Nephron (organoid): ENCODE data around the gene CTNND2.
"Not testable (repeated sequence)": the region's sequence is repeated elsewhere in the genome, so short reads cannot be mapped to it uniquely, and the experiment has no call there.

ENCODE experiments used
- H3K27ac Mint-ChIP-seq, 3 experiments: 2 replicates each; pipeline ENCODE4 v1.8.0; 2020; ENCODE audit warnings: mixed read lengths in 3 of 3, mild to moderate bottlenecking in 2 of 3, moderate library complexity in 1 of 3
- H3K27me3 Mint-ChIP-seq: 2 replicates; pipeline ENCODE4 v1.8.0; 2021; ENCODE audit warnings: low read depth, mild to moderate bottlenecking, moderate library complexity, mixed read lengths
- H3K36me3 Mint-ChIP-seq: 2 replicates; pipeline ENCODE4 v1.8.0; 2020; ENCODE audit warnings: low read depth, mixed read lengths
- H3K4me1 Mint-ChIP-seq: 2 replicates; pipeline ENCODE4 v1.8.0; 2020; ENCODE audit warnings: mixed read lengths
- H3K4me3 Mint-ChIP-seq, 3 experiments: 2 replicates each; pipeline ENCODE4 v1.8.0; 2020; ENCODE audit warnings: mild to moderate bottlenecking in 3 of 3, mixed read lengths in 3 of 3, moderate library complexity in 2 of 3
- H3K9me3 Mint-ChIP-seq: 2 replicates; pipeline ENCODE4 v1.8.0; 2020; ENCODE audit warnings: mixed read lengths
- TF ChIP-seq, protein P1 (sequence below), 3 experiments: fragments of 200-600 bp; sonication (generic); IDR thresholded peaks; one replicate each; pipeline ENCODE4 v1.5.0; 2021; ENCODE audit warnings: antibody characterized with exemption in 3 of 3; ENCODE audit not compliant: unreplicated experiment in 3 of 3

The CTNND2 gene

DNA sequence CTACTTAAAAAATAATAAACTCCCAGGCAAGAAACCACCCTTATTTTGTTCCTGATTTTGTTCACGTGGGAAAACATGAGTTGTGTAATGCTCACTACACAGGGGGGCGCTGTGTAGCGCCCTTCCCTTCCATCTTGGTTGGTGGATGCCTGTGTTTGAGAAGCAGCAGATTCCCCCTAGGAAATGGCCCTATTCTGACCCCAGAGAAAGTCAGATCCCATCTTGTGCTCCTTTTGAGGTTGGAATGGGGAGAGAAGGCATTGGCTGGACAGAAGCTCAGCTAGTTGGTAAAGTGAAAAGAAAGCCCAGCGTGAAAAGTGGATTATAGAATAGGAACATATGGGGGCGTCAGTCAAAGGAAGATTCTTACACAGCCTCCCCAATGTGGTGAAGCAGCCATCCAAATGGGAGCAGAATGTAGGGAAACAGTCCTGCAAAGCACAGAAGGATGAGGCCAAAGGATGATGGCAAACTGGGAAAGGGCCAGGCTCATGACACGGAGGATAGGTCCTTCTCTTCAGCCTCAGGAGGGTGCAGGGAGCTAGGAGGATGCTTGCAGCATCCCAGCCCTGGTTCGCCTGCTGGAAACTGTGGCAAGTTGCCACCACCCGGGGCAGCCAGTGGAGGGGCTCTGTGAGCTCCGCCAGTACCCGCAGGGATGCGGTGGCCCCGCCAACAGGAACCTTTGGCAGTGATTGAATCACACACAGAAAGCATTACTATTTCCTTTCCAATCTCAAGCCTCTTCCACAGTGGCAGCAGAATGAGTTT lies 829.0 kb downstream of the CTNND2 start:
- Mint-ChIP-seq H3K9me3 (peaks cover 4% of the 10 kb centered on the region), H3K4me3 (no peak overlapping the region), H3K27me3 (peaks cover 3% of the 10 kb centered on the region), H3K27ac (peak overlapping the region in 2 of 3 experiments; percentile 1), H3K36me3 (no peaks in the 10 kb centered on the region), H3K4me1 (no peaks in the 10 kb centered on the region)
- TF ChIP-seq, protein P1, sequence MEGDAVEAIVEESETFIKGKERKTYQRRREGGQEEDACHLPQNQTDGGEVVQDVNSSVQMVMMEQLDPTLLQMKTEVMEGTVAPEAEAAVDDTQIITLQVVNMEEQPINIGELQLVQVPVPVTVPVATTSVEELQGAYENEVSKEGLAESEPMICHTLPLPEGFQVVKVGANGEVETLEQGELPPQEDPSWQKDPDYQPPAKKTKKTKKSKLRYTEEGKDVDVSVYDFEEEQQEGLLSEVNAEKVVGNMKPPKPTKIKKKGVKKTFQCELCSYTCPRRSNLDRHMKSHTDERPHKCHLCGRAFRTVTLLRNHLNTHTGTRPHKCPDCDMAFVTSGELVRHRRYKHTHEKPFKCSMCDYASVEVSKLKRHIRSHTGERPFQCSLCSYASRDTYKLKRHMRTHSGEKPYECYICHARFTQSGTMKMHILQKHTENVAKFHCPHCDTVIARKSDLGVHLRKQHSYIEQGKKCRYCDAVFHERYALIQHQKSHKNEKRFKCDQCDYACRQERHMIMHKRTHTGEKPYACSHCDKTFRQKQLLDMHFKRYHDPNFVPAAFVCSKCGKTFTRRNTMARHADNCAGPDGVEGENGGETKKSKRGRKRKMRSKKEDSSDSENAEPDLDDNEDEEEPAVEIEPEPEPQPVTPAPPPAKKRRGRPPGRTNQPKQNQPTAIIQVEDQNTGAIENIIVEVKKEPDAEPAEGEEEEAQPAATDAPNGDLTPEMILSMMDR (IDR thresholded peaks at IDR 0.05; ENCODE audit: unreplicated experiment in 3 of 3), result no peak

GRCh38 chr5:11072568-11072967 lies 831.7 kb downstream of the CTNND2 start:
- no peak overlapping the region for H3K4me3 Mint-ChIP-seq
- H3K27me3 Mint-ChIP-seq, result peaks cover 3% of the 10 kb centered on the region
- peaks cover 11% of the 10 kb centered on the region for H3K9me3 Mint-ChIP-seq
- TF ChIP-seq, protein P1 (IDR thresholded peaks at IDR 0.05; ENCODE audit: unreplicated experiment in 3 of 3), result no peak
- H3K36me3 Mint-ChIP-seq, result peaks cover 3% of the 10 kb centered on the region
- no peaks in the 10 kb centered on the region for H3K4me1 Mint-ChIP-seq
- no peak overlapping the region for H3K27ac Mint-ChIP-seq

DNA sequence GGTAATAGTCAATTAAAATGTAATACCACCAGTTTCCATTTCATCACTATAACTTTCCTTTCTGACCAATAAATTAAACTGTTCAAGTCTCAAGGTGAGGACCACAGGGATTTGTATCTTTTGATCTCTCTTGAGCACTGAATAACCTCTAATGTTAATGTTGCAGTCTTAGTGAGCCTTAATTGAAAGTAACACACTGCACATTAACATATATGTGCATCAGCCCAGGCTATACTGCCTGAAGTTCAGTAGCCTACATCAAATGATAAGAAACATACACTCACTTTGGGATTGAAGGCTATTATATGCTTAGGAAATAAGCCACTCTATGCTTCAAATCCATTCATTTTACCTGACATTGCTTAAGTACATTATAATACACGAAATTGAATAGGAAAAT lies 832.2 kb downstream of the CTNND2 start:
- Mint-ChIP-seq H3K4me3 (no peak overlapping the region), H3K36me3 (peaks cover 3% of the 10 kb centered on the region), H3K27ac (no peak overlapping the region), H3K9me3 (peaks cover 11% of the 10 kb centered on the region), H3K27me3 (peaks cover 3% of the 10 kb centered on the region), H3K4me1 (no peaks in the 10 kb centered on the region)
- TF ChIP-seq, protein P1 (IDR thresholded peaks at IDR 0.05; ENCODE audit: unreplicated experiment in 3 of 3), result no peak

DNA sequence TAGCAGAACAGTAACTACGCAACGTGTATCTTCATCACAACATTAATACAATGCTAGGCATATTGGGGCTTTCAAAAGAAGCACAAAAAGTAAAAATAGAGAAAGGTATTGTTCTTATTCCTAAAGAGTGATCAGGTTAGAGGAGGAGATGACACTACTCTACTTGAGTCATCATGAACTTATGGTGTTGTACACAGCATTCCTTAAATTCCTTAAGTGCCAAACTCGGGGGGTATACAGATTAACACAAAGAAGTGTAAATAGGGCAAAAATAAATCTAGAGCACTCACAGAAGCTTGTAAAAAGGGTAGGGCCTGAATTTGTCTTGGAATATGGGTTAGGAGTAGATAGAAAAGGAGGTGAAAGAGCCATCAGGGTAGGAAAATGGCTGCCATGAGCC lies 835.2 kb downstream of the CTNND2 start:
- Mint-ChIP-seq H3K36me3 (peaks cover 3% of the 10 kb centered on the region), H3K4me1 (no peaks in the 10 kb centered on the region), H3K4me3 (no peak overlapping the region), H3K27me3 (peaks cover 4% of the 10 kb centered on the region), H3K27ac (no peak overlapping the region), H3K9me3 (peaks cover 11% of the 10 kb centered on the region)
- TF ChIP-seq, protein P1 (IDR thresholded peaks at IDR 0.05; ENCODE audit: unreplicated experiment in 3 of 3), result no peak

DNA sequence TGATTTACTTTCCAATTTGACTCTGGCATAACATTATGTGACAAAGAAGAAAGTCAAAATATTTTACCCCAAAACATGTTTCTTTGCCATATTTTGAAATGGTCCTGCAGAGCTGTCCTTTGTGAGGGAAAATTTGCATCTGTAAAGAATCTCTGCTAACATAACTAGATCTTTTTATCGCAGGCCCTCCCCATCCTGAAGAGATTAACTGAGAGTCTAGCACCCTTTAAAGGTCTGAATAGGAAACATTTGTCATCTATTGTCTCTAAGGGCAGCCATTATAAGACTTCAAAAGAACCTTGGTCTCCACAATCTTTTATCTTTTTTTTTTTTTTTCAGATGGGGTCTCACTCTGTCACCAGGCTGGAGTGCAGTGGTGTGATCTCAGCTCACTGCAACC lies 838.5 kb downstream of the CTNND2 start:
- H3K27me3 Mint-ChIP-seq, result not testable (repeated sequence)

GRCh38 chr5:11064763-11065450 lies 839.3 kb downstream of the CTNND2 start:
- H3K4me1 Mint-ChIP-seq, result peaks cover 4% of the 10 kb centered on the region
- peaks cover 4% of the 10 kb centered on the region for H3K27me3 Mint-ChIP-seq
- peaks cover 8% of the 10 kb centered on the region for H3K9me3 Mint-ChIP-seq
- H3K27ac Mint-ChIP-seq, result peak overlapping the region; percentile 47 to 65 (median 56)
- TF ChIP-seq, protein P1 (IDR thresholded peaks at IDR 0.05; ENCODE audit: unreplicated experiment in 3 of 3), result no peak
- H3K4me3 Mint-ChIP-seq, result no peak overlapping the region
- peaks cover 3% of the 10 kb centered on the region for H3K36me3 Mint-ChIP-seq

More for the DNA sequence above, 838.5 kb downstream of the CTNND2 start:
- Mint-ChIP-seq H3K9me3 (peaks cover 11% of the 10 kb centered on the region), H3K27ac (peak overlapping the region in 1 of 3 experiments; percentile 65)
- not testable (repeated sequence) for H3K36me3 Mint-ChIP-seq, H3K4me1 Mint-ChIP-seq, H3K4me3 Mint-ChIP-seq
